Daoy (cell line): ENCODE data around the gene PCDHGA5. TPM values are rescaled to one million over a fixed set of nuclear protein-coding genes. Genes with fewer than 3 reads are reported as not detected.
"Not testable (repeated sequence)": the region's sequence is repeated elsewhere in the genome, so short reads cannot be mapped to it uniquely, and the experiment has no call there.

Source experiments
- DNase-seq: peaks from one replicate; pipeline ENCODE4 v3.0.0-alpha.2; 2015; ENCODE audit warnings: low read depth
- total RNA-seq: library from RNA; depleted of rRNA; stranded (reverse); fragments of >200 nt; shearing (Covaris generic); gene quantifications from 2 replicates; pipeline ENCODE4 v1.2.3, GENCODE V29; 2014; rRNA removed

The PCDHGA5 gene
- total RNA-seq, 1 experiment from 2014 or later: 0.23 TPM

DNA sequence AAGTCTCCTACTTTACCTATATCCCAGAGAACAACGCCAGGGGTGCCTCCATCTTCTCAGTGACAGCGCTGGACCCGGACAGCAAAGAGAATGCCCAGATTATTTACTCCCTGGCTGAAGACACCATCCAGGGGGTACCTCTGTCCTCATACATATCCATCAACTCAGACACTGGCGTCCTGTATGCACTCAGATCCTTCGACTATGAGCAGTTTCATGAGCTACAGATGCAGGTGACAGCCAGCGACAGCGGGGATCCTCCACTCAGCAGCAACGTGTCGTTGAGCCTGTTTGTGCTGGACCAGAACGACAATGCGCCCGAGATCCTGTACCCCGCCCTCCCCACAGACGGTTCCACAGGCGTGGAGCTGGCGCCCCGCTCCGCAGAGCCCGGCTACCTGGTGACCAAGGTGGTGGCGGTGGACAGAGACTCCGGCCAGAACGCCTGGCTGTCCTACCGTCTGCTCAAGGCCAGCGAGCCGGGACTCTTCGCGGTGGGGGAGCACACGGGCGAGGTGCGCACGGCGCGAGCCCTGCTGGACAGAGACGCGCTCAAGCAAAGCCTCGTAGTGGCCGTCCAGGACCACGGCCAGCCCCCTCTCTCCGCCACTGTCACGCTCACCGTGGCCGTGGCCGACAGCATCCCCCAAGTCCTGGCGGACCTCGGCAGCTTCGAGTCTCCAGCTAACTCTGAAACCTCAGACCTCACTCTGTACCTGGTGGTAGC lies 50.7 kb downstream of the PCDHGA5 start:
- not testable (repeated sequence) for DNase-seq

DNA sequence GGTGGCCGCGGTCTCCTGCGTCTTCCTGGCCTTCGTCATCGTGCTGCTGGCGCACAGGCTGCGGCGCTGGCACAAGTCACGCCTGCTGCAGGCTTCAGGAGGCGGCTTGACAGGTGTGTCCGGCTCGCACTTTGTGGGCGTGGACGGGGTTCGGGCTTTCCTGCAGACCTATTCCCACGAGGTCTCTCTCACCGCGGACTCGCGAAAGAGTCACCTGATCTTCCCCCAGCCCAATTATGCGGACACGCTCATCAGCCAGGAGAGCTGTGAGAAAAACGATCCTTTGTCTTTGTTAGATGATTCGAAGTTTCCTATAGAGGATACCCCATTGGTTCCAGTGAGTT lies 51.3 kb downstream of the PCDHGA5 start:
- not testable (repeated sequence) for DNase-seq

Other genes with a start within 250 kb of the PCDHGA5 start
- 0.51 TPM in 2 replicates for gene PCDHB4, start 242.3 kb upstream of the PCDHGA5 start, total RNA-seq
- 20.6 and 21.7 TPM in 2 replicates for gene PCDHB5, start 229.0 kb upstream of the PCDHGA5 start, total RNA-seq
- 0.69 and 2.9 TPM in 2 replicates for gene PCDHB6, start 214.1 kb upstream of the PCDHGA5 start, total RNA-seq
- 2.6 and 3.9 TPM in 2 replicates for gene PCDHB7, start 191.5 kb upstream of the PCDHGA5 start, total RNA-seq
- 6.7 and 8.3 TPM in 2 replicates for gene PCDHB8, start 186.4 kb upstream of the PCDHGA5 start, total RNA-seq
- gene PCDHB16, start 181.8 kb upstream of the PCDHGA5 start, total RNA-seq: 4.3 and 4.8 TPM in 2 replicates
- gene PCDHB9, start 177.0 kb upstream of the PCDHGA5 start, total RNA-seq: 0.40 and 1.6 TPM in 2 replicates
- 0.40 and 0.71 TPM in 2 replicates for gene PCDHB10, start 171.8 kb upstream of the PCDHGA5 start, total RNA-seq
- 0.40 and 1.1 TPM in 2 replicates for gene PCDHB11, start 164.5 kb upstream of the PCDHGA5 start, total RNA-seq
- 2.1 and 3.6 TPM in 2 replicates for gene PCDHB12, start 155.4 kb upstream of the PCDHGA5 start, total RNA-seq
- gene PCDHB13, start 150.2 kb upstream of the PCDHGA5 start, total RNA-seq: 1.7 and 2.1 TPM in 2 replicates
- gene PCDHB14, start 140.8 kb upstream of the PCDHGA5 start, total RNA-seq: 1.0 and 1.5 TPM in 2 replicates
- gene PCDHB15, start 118.8 kb upstream of the PCDHGA5 start, total RNA-seq: 0.21 and 0.86 TPM in 2 replicates
- gene SLC25A2, start 60.1 kb upstream of the PCDHGA5 start, total RNA-seq: 0.11 and 1.8 TPM in 2 replicates
- gene TAF7, start 43.4 kb upstream of the PCDHGA5 start, total RNA-seq: 55.5 and 57.7 TPM in 2 replicates
- 0.18 and 0.34 TPM in 2 replicates for gene PCDHGA1, start 33.6 kb upstream of the PCDHGA5 start, total RNA-seq
- gene PCDHGA2, start 25.4 kb upstream of the PCDHGA5 start, total RNA-seq: 0.15 and 0.74 TPM in 2 replicates
- gene PCDHGA3, start 20.3 kb upstream of the PCDHGA5 start, total RNA-seq: 0.57 TPM in 1 of 2 replicates, not detected in the other
- 1.4 and 1.5 TPM in 2 replicates for gene PCDHGB1, start 14.1 kb upstream of the PCDHGA5 start, total RNA-seq
- 0.63 and 1.6 TPM in 2 replicates for gene PCDHGA4, start 9.1 kb upstream of the PCDHGA5 start, total RNA-seq
- gene PCDHGB2, start 4.2 kb upstream of the PCDHGA5 start, total RNA-seq: 0.23 and 0.24 TPM in 2 replicates
- 0.68 and 1.1 TPM in 2 replicates for gene PCDHGB3, start 6.1 kb downstream of the PCDHGA5 start, total RNA-seq
- 0.24 and 0.46 TPM in 2 replicates for gene PCDHGA6, start 9.7 kb downstream of the PCDHGA5 start, total RNA-seq
- 0.06 and 0.42 TPM in 2 replicates for gene PCDHGA7, start 18.6 kb downstream of the PCDHGA5 start, total RNA-seq
- gene PCDHGB4, start 23.5 kb downstream of the PCDHGA5 start, total RNA-seq: 0.06 and 0.09 TPM in 2 replicates
- gene PCDHGA8, start 28.5 kb downstream of the PCDHGA5 start, total RNA-seq: 0.06 TPM in 1 of 2 replicates, not detected in the other
- gene PCDHGB5, start 33.8 kb downstream of the PCDHGA5 start, total RNA-seq: 0.09 TPM in 1 of 2 replicates, not detected in the other
- gene PCDHGA9, start 38.6 kb downstream of the PCDHGA5 start, total RNA-seq: 1.2 TPM in 1 of 2 replicates, not detected in the other
- gene PCDHGB6, start 43.9 kb downstream of the PCDHGA5 start, total RNA-seq: 1.3 and 2.5 TPM in 2 replicates
- gene PCDHGA10, start 48.8 kb downstream of the PCDHGA5 start, total RNA-seq: 0.06 and 0.30 TPM in 2 replicates
- 0.06 and 0.17 TPM in 2 replicates for gene PCDHGB7, start 53.5 kb downstream of the PCDHGA5 start, total RNA-seq
- gene PCDHGA11, start 56.9 kb downstream of the PCDHGA5 start, total RNA-seq: 15.0 TPM in 2 replicates
- not detected in 2 replicates for gene PCDHGA12, start 66.3 kb downstream of the PCDHGA5 start, total RNA-seq
- 37.0 and 41.5 TPM in 2 replicates for gene PCDHGC3, start 111.8 kb downstream of the PCDHGA5 start, total RNA-seq
- 0.18 and 0.23 TPM in 2 replicates for gene PCDHGC4, start 120.9 kb downstream of the PCDHGA5 start, total RNA-seq
- 0.06 and 0.09 TPM in 2 replicates for gene PCDHGC5, start 124.9 kb downstream of the PCDHGA5 start, total RNA-seq